MG63 (cell line): Measurements from ENCODE around the gene DISP3. TPM values are rescaled to one million over a fixed set of nuclear protein-coding genes. Genes with fewer than 3 reads are reported as not detected.
"Not testable (repeated sequence)": the region's sequence is repeated elsewhere in the genome, so short reads cannot be mapped to it uniquely, and the experiment has no call there.

Experiments
- DNase-seq: peaks from one replicate; pipeline ENCODE4 v3.0.0-alpha.2; 2020
- H3K27me3 ChIP-seq: fragments of 250-450 bp; sonication (Bioruptor Pico); 2 replicates; pipeline ENCODE4 v1.5.1; 2020; ENCODE audit warnings: mild to moderate bottlenecking, moderate library complexity
- H3K36me3 ChIP-seq: fragments of 250-450 bp; sonication (Bioruptor Pico); 2 replicates; pipeline ENCODE4 v1.5.1; 2020; ENCODE audit warnings: mild to moderate bottlenecking, moderate library complexity
- H3K4me3 ChIP-seq: fragments of 250-450 bp; sonication (Bioruptor Pico); 2 replicates; pipeline ENCODE4 v1.5.1; 2020; ENCODE audit warnings: mild to moderate bottlenecking, moderate library complexity
- H3K9me3 ChIP-seq: fragments of 250-450 bp; sonication (Bioruptor Pico); 2 replicates; pipeline ENCODE4 v1.5.1; 2020; ENCODE audit warnings: mild to moderate bottlenecking, moderate library complexity
- total RNA-seq: library from RNA; depleted of rRNA; stranded (reverse); fragments of >200 nt; shearing (Covaris generic); gene quantifications from 2 replicates; pipeline ENCODE4 v1.2.3, GENCODE V29; 2014; ENCODE audit warnings: low replicate concordance

The DISP3 gene
- total RNA-seq, 1 experiment from 2014 or later, result 0.16 TPM

DNA sequence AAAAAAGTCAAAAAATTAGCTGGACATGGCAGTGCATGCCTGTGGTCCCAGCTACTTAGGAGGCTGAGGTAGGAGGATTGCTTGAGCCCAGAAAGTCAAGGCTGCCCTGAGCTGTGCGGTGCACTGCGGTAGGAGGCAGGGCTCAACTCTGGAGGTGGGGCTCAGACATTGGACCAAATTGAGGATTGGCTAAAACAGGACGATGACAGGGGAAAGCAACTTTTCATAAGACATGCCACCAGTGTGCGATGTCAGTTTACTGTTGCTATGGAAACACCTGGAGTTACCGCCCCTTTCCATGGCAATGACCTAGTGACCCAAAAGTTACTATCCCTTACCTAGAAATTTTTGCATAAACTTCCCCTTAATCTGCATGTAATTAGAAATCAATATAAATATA, 85.3 kb downstream of the DISP3 start:
- Histone ChIP-seq H3K9me3 (no peaks in the 10 kb centered on the region), H3K27me3 (peaks cover 5% of the 10 kb centered on the region; the same call in 1 of the 2 replicates), H3K4me3 (no peak overlapping the region), H3K36me3 (no peaks in the 10 kb centered on the region)
- no peak for DNase-seq

GRCh38 chr1:11566042-11566850, 87.3 kb downstream of the DISP3 start:
- H3K27me3 ChIP-seq, result peaks cover 5% of the 10 kb centered on the region; the same call in 1 of the 2 replicates
- no peak for DNase-seq

DNA sequence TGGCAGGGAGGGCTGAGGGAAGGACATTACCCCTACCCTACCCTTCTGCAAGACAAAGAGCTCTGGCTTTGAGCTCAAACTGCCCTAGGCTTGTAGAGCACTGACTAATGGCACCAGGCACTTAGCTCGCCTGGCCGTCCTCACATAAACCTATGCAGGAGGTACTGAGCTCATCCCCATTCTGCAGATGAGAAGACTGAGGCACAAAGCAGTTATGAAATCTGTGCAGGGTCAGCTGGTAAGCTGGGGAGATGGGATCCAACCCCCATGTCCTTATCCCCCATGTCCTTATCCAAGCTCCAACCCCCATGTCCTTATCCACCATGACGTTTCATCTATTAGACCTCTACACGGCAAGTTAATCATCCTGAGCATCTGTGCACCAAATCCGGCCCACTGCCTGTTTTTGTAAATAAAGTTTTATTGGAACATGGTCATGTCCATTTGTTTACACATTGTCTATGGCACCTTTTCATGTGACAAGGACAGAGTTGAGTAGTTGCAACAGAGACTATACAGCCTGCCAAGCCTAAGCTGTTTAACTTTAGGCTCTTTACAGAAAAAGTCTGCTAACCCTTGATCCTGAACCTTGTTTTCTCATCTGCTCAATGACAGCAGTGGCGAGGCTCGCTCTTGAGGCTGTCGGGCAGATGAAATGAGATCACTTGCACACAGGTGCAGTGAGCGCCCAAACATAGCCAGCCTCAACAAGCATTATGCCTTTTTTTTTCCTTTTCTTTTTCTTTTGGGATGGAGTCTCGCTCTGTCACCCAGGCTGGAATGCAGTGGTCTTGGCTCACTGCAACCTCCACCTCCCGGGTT, 88.5 kb downstream of the DISP3 start:
- Histone ChIP-seq H3K4me3 (no peak overlapping the region), H3K9me3 (no peaks in the 10 kb centered on the region), H3K36me3 (no peaks in the 10 kb centered on the region), H3K27me3 (peaks cover 5% of the 10 kb centered on the region)
- no peak for DNase-seq

More at GRCh38 chr1:11566042-11566850, 87.3 kb downstream of the DISP3 start:
- Histone ChIP-seq H3K9me3 (no peaks in the 10 kb centered on the region), H3K36me3 (no peaks in the 10 kb centered on the region), H3K4me3 (no peak overlapping the region)

DNA sequence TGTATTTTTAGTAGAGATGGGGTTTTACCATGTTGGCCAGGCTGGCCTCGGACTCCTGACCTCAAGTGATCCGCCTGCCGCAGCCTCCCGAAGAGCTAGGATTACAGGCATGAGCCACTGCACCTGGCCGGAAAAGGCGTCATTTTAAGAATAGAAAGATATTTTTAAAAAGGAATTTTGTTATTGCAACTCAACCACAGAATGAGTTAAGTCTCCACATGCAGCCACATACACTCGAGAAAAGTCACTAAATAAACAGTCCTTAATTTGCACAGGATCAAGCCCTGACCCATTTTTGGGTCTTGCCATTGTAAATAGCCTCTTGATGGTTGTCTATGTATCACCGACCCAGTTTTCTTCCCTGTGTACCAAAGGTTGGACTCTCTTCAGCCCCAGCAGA, 89.7 kb downstream of the DISP3 start:
- H3K36me3 ChIP-seq, result no peaks in the 10 kb centered on the region
- DNase-seq, result no peak
- H3K4me3 ChIP-seq, result no peak overlapping the region

DNA sequence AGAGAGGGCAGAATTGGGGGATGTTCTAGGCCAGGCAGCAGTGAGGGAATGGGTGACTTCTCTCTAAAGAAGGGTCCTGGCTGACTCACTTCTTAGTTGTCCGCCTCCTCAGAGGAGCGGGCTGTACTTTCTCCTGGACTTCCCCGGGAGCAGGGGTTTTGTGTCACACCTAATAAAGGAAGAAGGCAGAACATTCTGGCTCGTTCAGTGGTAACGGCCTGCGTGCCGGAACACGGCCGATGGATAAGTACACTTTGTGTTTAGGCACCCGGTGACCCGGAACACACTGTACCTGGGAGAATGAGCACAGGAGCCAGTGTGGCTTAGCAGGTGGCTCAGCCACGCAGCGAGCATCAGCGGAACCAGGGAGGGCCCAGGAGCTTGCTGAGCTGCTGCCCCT, 90.6 kb downstream of the DISP3 start:
- Histone ChIP-seq H3K4me3 (no peak overlapping the region), H3K36me3 (no peaks in the 10 kb centered on the region), H3K27me3 (peaks cover 5% of the 10 kb centered on the region), H3K9me3 (no peaks in the 10 kb centered on the region)
- DNase-seq, result no peak

More for the DNA sequence above, 89.7 kb downstream of the DISP3 start:
- Histone ChIP-seq H3K27me3 (peaks cover 5% of the 10 kb centered on the region), H3K9me3 (no peaks in the 10 kb centered on the region)

- peaks cover 5% of the 10 kb centered on the region for H3K27me3 ChIP-seq
- H3K4me3 ChIP-seq, result no peak overlapping the region
- DNase-seq, result no peak
- H3K9me3 ChIP-seq, result no peaks in the 10 kb centered on the region
- H3K36me3 ChIP-seq, result no peaks in the 10 kb centered on the region
These were observed 91.0 kb downstream of the DISP3 start for GRCh38 chr1:11569954-11570353.

- H3K4me3 ChIP-seq, result no peak overlapping the region
- H3K9me3 ChIP-seq, result no peaks in the 10 kb centered on the region
- no peaks in the 10 kb centered on the region for H3K36me3 ChIP-seq
- no peak for DNase-seq
- peaks cover 5% of the 10 kb centered on the region for H3K27me3 ChIP-seq
These were observed 91.9 kb downstream of the DISP3 start for GRCh38 chr1:11570821-11571380.

DNA sequence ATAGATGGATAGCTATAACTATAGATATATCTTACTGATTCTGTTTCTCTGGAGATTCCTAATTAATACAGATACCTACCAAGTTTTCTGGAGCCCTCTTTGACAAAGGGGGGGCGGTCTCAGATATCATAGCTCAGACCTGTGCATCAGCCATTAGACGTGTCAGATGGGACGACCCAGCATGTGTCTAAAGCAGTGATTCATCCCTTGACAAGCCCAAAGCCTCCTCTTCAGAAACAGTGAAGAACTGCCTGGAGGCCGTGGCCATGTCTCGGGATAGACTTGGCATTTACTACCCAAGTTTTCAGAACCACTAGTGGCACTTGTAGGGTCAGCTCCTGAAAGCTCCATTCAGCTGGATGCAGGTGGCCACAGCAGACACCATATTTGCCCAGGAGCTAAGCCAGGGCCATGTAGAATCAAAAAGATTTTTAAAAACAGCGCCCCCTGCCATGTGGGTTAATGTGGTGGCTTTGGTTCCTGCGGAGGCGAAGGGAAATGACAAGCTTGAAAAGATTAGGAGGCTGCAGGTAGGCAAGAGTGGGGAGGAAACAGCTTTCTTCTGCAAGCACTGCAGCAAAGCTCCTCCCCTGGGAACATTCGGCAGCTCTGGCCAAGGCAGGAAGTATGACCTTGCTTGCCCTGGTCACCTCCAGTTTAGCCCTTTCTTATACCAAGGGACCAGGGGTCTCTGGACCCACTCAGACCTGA, 93.1 kb downstream of the DISP3 start:
- Histone ChIP-seq H3K36me3 (no peaks in the 10 kb centered on the region), H3K27me3 (peaks cover 5% of the 10 kb centered on the region), H3K9me3 (no peaks in the 10 kb centered on the region), H3K4me3 (no peak overlapping the region)
- DNase-seq, result no peak

DNA sequence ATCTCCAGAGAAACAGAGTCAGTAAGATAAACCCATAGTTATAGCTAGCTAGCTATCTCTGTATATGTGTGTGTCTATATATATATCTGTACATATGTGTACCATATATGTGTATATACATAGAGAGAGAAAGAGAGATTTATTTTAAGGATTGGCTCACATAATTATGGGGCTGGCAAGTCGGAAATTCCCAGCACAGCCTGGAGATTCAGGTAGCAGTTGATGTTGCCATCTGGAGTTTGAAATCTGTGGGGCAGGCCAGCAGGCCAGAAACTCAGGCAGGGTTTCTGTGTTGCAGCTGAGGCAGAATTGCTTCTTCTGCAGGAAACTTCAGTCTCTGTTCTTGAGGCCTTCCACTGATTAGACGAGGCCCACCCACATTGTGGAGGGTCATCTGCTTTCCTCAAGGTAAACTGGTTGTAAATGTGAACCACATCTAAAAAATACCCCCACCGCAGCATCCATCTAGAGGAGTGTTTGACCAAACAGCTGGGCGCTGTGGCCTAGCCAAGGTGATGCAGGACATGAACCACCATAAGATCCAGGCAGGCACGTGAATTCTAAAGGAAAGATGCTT, 94.2 kb downstream of the DISP3 start:
- peaks cover 8% of the 10 kb centered on the region for H3K27me3 ChIP-seq
- no peak overlapping the region for H3K4me3 ChIP-seq
- H3K36me3 ChIP-seq, result no peaks in the 10 kb centered on the region
- no peak for DNase-seq
- no peaks in the 10 kb centered on the region for H3K9me3 ChIP-seq

DNA sequence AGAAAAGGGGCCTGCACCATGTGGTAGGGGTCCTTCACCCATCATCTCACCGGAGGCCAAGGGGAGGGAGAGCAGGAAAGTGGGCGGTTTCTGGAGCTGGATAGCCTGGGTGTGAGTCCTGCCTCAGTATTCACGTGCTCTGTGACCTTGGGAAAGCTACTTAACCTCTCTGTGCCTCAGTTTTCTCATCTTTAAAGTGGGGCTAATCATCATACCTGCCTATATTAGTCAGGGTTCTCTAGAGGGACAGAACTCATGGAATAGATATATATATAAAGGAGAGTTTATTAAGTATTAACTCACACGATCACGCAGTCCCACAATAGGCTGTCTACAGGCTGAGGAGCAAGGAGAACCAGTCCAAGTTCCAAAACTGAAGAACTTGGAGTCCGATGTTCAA, 96.6 kb downstream of the DISP3 start:
- Histone ChIP-seq H3K36me3 (no peaks in the 10 kb centered on the region), H3K4me3 (no peak overlapping the region), H3K9me3 (no peaks in the 10 kb centered on the region), H3K27me3 (peaks cover 7% of the 10 kb centered on the region; the same call in 1 of the 2 replicates)
- no peak for DNase-seq

DNA sequence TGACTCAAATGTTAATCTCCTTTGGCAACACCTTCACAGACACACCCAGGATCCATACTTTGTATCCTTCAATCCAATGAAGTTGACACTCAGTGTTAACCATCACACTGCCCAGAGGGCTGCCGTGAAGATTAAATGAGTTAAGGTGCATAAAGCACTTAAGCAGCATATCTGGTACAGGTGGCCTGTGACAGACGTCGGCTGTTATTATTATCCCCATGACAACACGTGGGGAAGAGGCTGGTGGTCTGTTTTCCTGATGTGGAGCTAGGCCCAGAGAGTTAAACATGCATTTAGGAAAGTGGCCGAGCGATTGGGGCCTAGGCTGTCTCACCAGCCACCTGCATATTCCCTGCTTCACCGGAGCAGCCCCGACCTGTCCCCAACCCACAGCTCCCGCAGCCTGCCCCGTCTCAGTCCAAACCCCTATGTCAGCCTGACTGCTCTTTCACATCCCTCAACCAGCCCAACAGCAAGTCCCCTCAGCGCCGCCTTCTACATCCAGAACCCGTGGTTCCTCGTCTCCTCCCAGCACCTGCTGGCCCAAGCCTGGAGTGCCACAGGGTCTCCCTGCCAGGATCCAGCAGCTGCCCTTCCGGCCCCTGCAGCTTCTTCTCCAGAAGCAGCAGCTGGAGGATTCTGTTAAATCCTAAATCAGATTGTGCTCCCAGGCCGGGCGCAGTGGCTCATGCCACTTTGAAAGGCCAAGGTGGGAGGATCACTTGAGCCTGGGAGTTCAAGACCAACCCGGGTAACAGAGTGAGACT, 97.3 kb downstream of the DISP3 start:
- Histone ChIP-seq H3K4me3 (no peak overlapping the region), H3K9me3 (no peaks in the 10 kb centered on the region), H3K27me3 (peaks cover 12% of the 10 kb centered on the region), H3K36me3 (no peaks in the 10 kb centered on the region)
- no peak for DNase-seq

DNA sequence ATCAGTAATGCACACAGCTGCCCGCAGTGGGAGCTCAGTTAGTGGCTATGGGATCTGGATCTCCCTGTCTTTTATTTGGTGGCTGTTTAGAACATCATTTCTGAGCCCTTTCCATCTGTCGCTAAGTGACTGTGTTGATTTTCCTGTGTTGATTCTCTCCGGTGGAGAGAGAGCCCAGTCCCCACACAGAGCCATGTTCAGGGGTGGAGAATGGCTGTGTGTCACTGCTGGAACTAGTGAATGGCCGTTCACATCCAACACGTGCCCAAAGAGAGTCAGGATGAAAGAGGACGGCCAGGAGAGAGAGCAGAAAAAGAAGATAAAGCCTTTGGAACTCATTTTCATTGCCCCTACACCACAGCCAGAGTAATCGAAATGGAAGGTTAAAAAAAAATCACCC, 99.0 kb downstream of the DISP3 start:
- Histone ChIP-seq H3K27me3 (peaks cover 17% of the 10 kb centered on the region), H3K9me3 (no peaks in the 10 kb centered on the region), H3K4me3 (no peak overlapping the region), H3K36me3 (no peaks in the 10 kb centered on the region)
- DNase-seq, result no peak

GRCh38 chr1:11579506-11579905, 100.6 kb downstream of the DISP3 start:
- DNase-seq, result no peak
- peaks cover 22% of the 10 kb centered on the region for H3K27me3 ChIP-seq
- no peaks in the 10 kb centered on the region for H3K9me3 ChIP-seq
- no peaks in the 10 kb centered on the region for H3K36me3 ChIP-seq
- no peak overlapping the region for H3K4me3 ChIP-seq

- not testable (repeated sequence) for H3K36me3 ChIP-seq, DNase-seq, H3K9me3 ChIP-seq, H3K4me3 ChIP-seq
- peaks cover 24% of the 10 kb centered on the region for H3K27me3 ChIP-seq
These were observed 101.1 kb downstream of the DISP3 start for GRCh38 chr1:11580049-11580448.

DNA sequence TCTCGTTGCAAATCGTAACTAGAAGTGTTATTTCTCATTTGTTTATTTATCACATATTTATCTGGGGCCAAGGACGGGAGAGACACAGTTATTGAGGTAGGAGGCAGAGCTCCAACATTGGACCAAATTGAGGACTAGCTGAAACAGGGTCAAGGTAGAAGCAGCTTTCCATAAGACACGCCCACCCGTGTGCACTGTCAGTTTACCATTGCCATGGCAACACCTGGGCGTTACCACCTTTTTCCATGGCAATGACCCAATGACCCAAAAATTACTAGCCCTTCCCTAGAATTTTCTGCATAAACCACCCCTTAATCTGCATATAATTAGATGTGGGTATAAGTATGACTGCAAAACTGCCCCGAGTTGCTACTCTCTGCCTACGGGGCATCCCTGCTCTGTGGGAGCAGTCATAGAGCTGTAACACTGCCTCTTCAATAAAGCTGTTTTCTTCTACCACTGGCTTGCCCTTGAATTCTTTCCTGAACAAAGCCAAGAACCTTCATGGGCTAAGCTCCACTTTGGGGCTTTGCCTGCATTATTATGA, 102.6 kb downstream of the DISP3 start:
- H3K9me3 ChIP-seq, result no peaks in the 10 kb centered on the region
- no peaks in the 10 kb centered on the region for H3K36me3 ChIP-seq
- H3K27me3 ChIP-seq, result peaks cover 32% of the 10 kb centered on the region
- no peak for DNase-seq
- H3K4me3 ChIP-seq, result no peak overlapping the region

DNA sequence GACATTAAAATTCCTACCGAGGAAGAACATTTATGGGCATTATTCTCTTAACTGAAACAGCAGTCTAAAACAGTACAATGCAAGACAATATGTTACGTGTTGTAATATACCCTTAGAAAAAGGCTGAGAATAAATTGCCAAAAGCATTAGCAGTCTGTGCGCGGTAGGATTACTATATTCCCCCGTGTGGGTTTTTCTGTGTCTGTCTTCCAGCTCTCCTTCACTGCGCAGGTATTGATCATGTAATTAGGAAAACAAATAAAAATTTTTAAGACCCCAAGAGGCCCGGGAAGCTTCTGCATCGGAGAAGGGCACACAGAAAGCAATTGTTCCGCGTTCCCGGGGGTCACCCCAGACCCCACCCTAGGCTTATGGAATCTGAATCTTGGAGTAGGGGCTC, 106.4 kb downstream of the DISP3 start:
- Histone ChIP-seq H3K27me3 (peaks cover 32% of the 10 kb centered on the region), H3K36me3 (no peaks in the 10 kb centered on the region), H3K4me3 (no peak overlapping the region), H3K9me3 (no peaks in the 10 kb centered on the region)
- DNase-seq, result no peak
